ENCODE measurements around the gene SENP2.
"Not testable (repeated sequence)": the region's sequence is repeated elsewhere in the genome, so short reads cannot be mapped to it uniquely, and the experiment has no call there.

Gene SENP2

GRCh38 chr3:185658504-185658912 lies 72.4 kb downstream of the SENP2 start:
- Histone ChIP-seq H3K27ac (ENCODE audit: low read depth, low read length) (no peak overlapping the region), H3K27me3 (ENCODE audit: control insufficient read depth, insufficient read depth, low read length) (no peaks in the 10 kb centered on the region), H3K4me3 (ENCODE audit: low read depth, low read length) (no peak overlapping the region), H3K36me3 (ENCODE audit: control insufficient read depth, insufficient read depth, low read length) (peaks cover 62% of the 10 kb centered on the region), H3K9ac (ENCODE audit: low read length) (no peak overlapping the region), H3K9me3 (ENCODE audit: control insufficient read depth, insufficient read depth, low read depth, low read length) (no peaks in the 10 kb centered on the region), H3K4me1 (ENCODE audit: control insufficient read depth, insufficient read depth, low read length) (0 out of 2 replicates have a peak, but pooled peaks cover 4% of the 10 kb centered on the region)

- Histone ChIP-seq H3K9ac (ENCODE audit: low read length) (no peak overlapping the region), H3K4me1 (ENCODE audit: control insufficient read depth, insufficient read depth, low read length) (0 out of 2 replicates have a peak, but pooled peaks cover 4% of the 10 kb centered on the region), H3K36me3 (ENCODE audit: control insufficient read depth, insufficient read depth, low read length) (peaks cover 62% of the 10 kb centered on the region), H3K9me3 (ENCODE audit: control insufficient read depth, insufficient read depth, low read depth, low read length) (no peaks in the 10 kb centered on the region), H3K27ac (ENCODE audit: low read depth, low read length) (no peak overlapping the region), H3K27me3 (ENCODE audit: control insufficient read depth, insufficient read depth, low read length) (no peaks in the 10 kb centered on the region), H3K4me3 (ENCODE audit: low read depth, low read length) (no peak overlapping the region)
These were observed 72.8 kb downstream of the SENP2 start for GRCh38 chr3:185658943-185659342.

GRCh38 chr3:185659942-185660921 lies 74.1 kb downstream of the SENP2 start:
- H3K4me1 ChIP-seq (ENCODE audit: control insufficient read depth, insufficient read depth, low read length): 0 out of 2 replicates have a peak, but pooled peaks cover 4% of the 10 kb centered on the region
- peaks cover 57% of the 10 kb centered on the region for H3K36me3 ChIP-seq (ENCODE audit: control insufficient read depth, insufficient read depth, low read length)
- H3K27me3 ChIP-seq (ENCODE audit: control insufficient read depth, insufficient read depth, low read length): no peaks in the 10 kb centered on the region
- no peak overlapping the region for H3K4me3 ChIP-seq (ENCODE audit: low read depth, low read length)
- H3K9ac ChIP-seq (ENCODE audit: low read length): no peak overlapping the region
- H3K27ac ChIP-seq (ENCODE audit: low read depth, low read length): no peak overlapping the region
- H3K9me3 ChIP-seq (ENCODE audit: control insufficient read depth, insufficient read depth, low read depth, low read length): no peaks in the 10 kb centered on the region

GRCh38 chr3:185661296-185661695 lies 75.2 kb downstream of the SENP2 start:
- H3K27me3 ChIP-seq (ENCODE audit: control insufficient read depth, insufficient read depth, low read length); H3K9me3 ChIP-seq (ENCODE audit: control insufficient read depth, insufficient read depth, low read depth, low read length); H3K4me1 ChIP-seq (ENCODE audit: control insufficient read depth, insufficient read depth, low read length); H3K9ac ChIP-seq (ENCODE audit: low read length); H3K4me3 ChIP-seq (ENCODE audit: low read depth, low read length); H3K27ac ChIP-seq (ENCODE audit: low read depth, low read length): not testable (repeated sequence)
- H3K36me3 ChIP-seq (ENCODE audit: control insufficient read depth, insufficient read depth, low read length): peaks cover 46% of the 10 kb centered on the region

- H3K4me1 ChIP-seq (ENCODE audit: control insufficient read depth, insufficient read depth, low read length): 0 out of 2 replicates have a peak, but pooled peaks cover 4% of the 10 kb centered on the region
- H3K27ac ChIP-seq (ENCODE audit: low read depth, low read length): no peak overlapping the region
- no peak overlapping the region for H3K9ac ChIP-seq (ENCODE audit: low read length)
- H3K4me3 ChIP-seq (ENCODE audit: low read depth, low read length): no peak overlapping the region
- H3K9me3 ChIP-seq (ENCODE audit: control insufficient read depth, insufficient read depth, low read depth, low read length): no peaks in the 10 kb centered on the region
- H3K27me3 ChIP-seq (ENCODE audit: control insufficient read depth, insufficient read depth, low read length): no peaks in the 10 kb centered on the region
- H3K36me3 ChIP-seq (ENCODE audit: control insufficient read depth, insufficient read depth, low read length): peaks cover 44% of the 10 kb centered on the region
These were observed 75.7 kb downstream of the SENP2 start for GRCh38 chr3:185661772-185662171.

GRCh38 chr3:185663929-185664328 lies 77.8 kb downstream of the SENP2 start:
- Histone ChIP-seq H3K27me3 (ENCODE audit: control insufficient read depth, insufficient read depth, low read length) (no peaks in the 10 kb centered on the region), H3K9me3 (ENCODE audit: control insufficient read depth, insufficient read depth, low read depth, low read length) (no peaks in the 10 kb centered on the region), H3K9ac (ENCODE audit: low read length) (no peak overlapping the region), H3K4me1 (ENCODE audit: control insufficient read depth, insufficient read depth, low read length) (0 out of 2 replicates have a peak, but pooled peaks cover 4% of the 10 kb centered on the region), H3K36me3 (ENCODE audit: control insufficient read depth, insufficient read depth, low read length) (peaks cover 42% of the 10 kb centered on the region), H3K4me3 (ENCODE audit: low read depth, low read length) (no peak overlapping the region), H3K27ac (ENCODE audit: low read depth, low read length) (no peak overlapping the region)

GRCh38 chr3:185667574-185667973 lies 81.5 kb downstream of the SENP2 start:
- H3K9me3 ChIP-seq (ENCODE audit: control insufficient read depth, insufficient read depth, low read depth, low read length): no peaks in the 10 kb centered on the region
- no peak overlapping the region for H3K27ac ChIP-seq (ENCODE audit: low read depth, low read length)
- peaks cover 73% of the 10 kb centered on the region for H3K36me3 ChIP-seq (ENCODE audit: control insufficient read depth, insufficient read depth, low read length)
- H3K4me1 ChIP-seq (ENCODE audit: control insufficient read depth, insufficient read depth, low read length): no peaks in the 10 kb centered on the region
- H3K4me3 ChIP-seq (ENCODE audit: low read depth, low read length): no peak overlapping the region
- H3K9ac ChIP-seq (ENCODE audit: low read length): no peak overlapping the region
- no peaks in the 10 kb centered on the region for H3K27me3 ChIP-seq (ENCODE audit: control insufficient read depth, insufficient read depth, low read length)

- Histone ChIP-seq H3K27ac (ENCODE audit: low read depth, low read length) (no peak overlapping the region), H3K36me3 (ENCODE audit: control insufficient read depth, insufficient read depth, low read length) (peaks cover 75% of the 10 kb centered on the region), H3K4me1 (ENCODE audit: control insufficient read depth, insufficient read depth, low read length) (0 out of 2 replicates have a peak, but pooled peaks cover 2% of the 10 kb centered on the region), H3K9ac (ENCODE audit: low read length) (no peak overlapping the region), H3K9me3 (ENCODE audit: control insufficient read depth, insufficient read depth, low read depth, low read length) (no peaks in the 10 kb centered on the region; the same call in 1 of the 2 replicates), H3K4me3 (ENCODE audit: low read depth, low read length) (no peak overlapping the region), H3K27me3 (ENCODE audit: control insufficient read depth, insufficient read depth, low read length) (no peaks in the 10 kb centered on the region)
These were observed 91.2 kb downstream of the SENP2 start for GRCh38 chr3:185677146-185677829.

GRCh38 chr3:185678027-185678426 lies 91.9 kb downstream of the SENP2 start:
- no peak overlapping the region for H3K9ac ChIP-seq (ENCODE audit: low read length)
- H3K36me3 ChIP-seq (ENCODE audit: control insufficient read depth, insufficient read depth, low read length): peaks cover 75% of the 10 kb centered on the region
- H3K9me3 ChIP-seq (ENCODE audit: control insufficient read depth, insufficient read depth, low read depth, low read length): no peaks in the 10 kb centered on the region; the same call in 1 of the 2 replicates
- no peak overlapping the region for H3K27ac ChIP-seq (ENCODE audit: low read depth, low read length)
- H3K27me3 ChIP-seq (ENCODE audit: control insufficient read depth, insufficient read depth, low read length): no peaks in the 10 kb centered on the region
- H3K4me3 ChIP-seq (ENCODE audit: low read depth, low read length): no peak overlapping the region
- H3K4me1 ChIP-seq (ENCODE audit: control insufficient read depth, insufficient read depth, low read length): 0 out of 2 replicates have a peak, but pooled peaks cover 2% of the 10 kb centered on the region

GRCh38 chr3:185680231-185680630 lies 94.1 kb downstream of the SENP2 start:
- Histone ChIP-seq H3K9me3 (ENCODE audit: control insufficient read depth, insufficient read depth, low read depth, low read length) (no peaks in the 10 kb centered on the region; the same call in 1 of the 2 replicates), H3K36me3 (ENCODE audit: control insufficient read depth, insufficient read depth, low read length) (peaks cover 74% of the 10 kb centered on the region), H3K4me3 (ENCODE audit: low read depth, low read length) (no peak overlapping the region)

More at GRCh38 chr3:185680231-185680630, 94.1 kb downstream of the SENP2 start:
- Histone ChIP-seq H3K4me1 (ENCODE audit: control insufficient read depth, insufficient read depth, low read length) (0 out of 2 replicates have a peak, but pooled peaks cover 2% of the 10 kb centered on the region), H3K9ac (ENCODE audit: low read length) (no peak overlapping the region), H3K27ac (ENCODE audit: low read depth, low read length) (no peak overlapping the region), H3K27me3 (ENCODE audit: control insufficient read depth, insufficient read depth, low read length) (no peaks in the 10 kb centered on the region)

All from HUES6 (cell line).